ENCODE measurements around the gene ROBO1.
A peak's percentile ranks its signal among the peaks of the same experiment; 100 is the strongest.

Gene ROBO1

GRCh38 chr3:78825118-78825857 lies 942.5 kb downstream of the ROBO1 start:
- no peak for DNase-seq

- DNase-seq: no peak
Measured at GRCh38 chr3:78823859-78824258, 943.9 kb downstream of the ROBO1 start.

GRCh38 chr3:78823434-78823833 lies 944.4 kb downstream of the ROBO1 start:
- DNase-seq: no peak

- DNase-seq: no peak
Measured at GRCh38 chr3:78822726-78823125, 945.1 kb downstream of the ROBO1 start.

DNA sequence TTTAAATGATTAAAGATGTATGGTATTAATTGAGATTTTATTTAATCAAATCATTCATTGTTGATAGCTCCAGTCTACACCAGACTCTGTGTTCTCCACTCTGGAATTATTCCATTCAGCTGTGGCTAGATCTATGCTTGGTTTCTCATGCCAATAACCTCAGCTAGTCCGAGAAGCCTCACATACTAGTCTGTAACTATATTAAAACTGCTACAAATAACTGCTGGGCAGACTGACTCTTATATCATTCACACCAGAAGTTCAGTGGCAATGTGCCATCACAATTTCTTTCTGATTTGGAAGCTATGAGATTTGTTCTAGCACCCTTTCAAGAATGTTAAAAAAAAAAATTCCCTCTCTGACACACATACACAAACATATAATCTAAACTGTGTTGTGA lies 947.3 kb downstream of the ROBO1 start:
- no peak for DNase-seq

GRCh38 chr3:78818161-78818985 lies 949.4 kb downstream of the ROBO1 start:
- DNase-seq: no peak

DNA sequence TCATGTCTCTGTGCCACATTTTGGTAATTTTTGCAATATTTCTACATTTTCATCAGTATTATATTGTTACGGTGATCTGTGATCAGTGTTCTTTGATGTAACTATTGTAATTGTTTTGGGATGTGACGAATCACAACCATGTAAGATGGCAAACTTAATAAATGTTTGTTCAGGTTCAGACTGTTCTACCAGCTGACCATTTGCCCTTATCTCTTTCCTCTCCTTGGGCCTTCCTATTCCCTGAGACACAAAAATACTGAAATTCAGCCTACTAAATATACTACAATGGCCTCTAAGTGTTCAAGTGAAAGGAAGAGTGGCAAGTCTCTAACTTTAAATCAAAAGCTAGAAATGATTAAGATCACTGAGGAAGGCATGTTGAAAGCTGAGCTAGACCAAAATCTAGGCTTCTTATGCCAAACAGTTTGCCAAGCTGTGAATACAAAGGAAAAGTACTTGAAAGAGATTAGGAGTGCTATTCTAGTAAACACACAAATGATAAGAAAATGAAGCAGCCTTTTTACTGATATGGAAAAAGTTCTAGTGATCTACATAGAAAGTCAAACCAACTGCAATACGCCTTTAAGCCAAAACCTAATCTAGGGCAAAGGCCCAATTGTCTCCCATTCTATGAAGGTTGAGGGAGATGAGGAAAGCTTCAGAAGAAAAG lies 952.8 kb downstream of the ROBO1 start:
- DNase-seq: no peak

- DNase-seq: no peak
Measured at GRCh38 chr3:78812166-78812565, 955.6 kb downstream of the ROBO1 start.

DNA sequence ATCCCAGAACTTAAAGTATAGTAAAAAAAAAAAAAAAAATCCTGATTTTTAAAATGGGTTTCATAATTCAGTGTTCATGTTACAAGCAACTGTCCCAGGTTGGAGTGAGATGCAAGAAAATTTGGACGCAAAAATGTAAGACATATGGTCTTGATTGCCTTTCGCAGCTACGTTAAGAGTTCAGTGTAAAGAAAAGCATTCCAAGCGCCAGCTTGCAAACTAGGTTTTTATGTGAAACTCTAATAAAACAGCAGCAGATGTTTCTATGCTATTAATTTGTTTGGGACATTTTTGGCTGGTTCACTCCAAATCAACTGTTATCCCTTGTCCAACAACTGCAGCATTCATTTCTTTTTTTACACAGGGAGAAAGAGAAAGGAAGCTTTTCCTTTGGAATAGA lies 957.8 kb downstream of the ROBO1 start:
- DNase-seq: peak; percentile 79

DNA sequence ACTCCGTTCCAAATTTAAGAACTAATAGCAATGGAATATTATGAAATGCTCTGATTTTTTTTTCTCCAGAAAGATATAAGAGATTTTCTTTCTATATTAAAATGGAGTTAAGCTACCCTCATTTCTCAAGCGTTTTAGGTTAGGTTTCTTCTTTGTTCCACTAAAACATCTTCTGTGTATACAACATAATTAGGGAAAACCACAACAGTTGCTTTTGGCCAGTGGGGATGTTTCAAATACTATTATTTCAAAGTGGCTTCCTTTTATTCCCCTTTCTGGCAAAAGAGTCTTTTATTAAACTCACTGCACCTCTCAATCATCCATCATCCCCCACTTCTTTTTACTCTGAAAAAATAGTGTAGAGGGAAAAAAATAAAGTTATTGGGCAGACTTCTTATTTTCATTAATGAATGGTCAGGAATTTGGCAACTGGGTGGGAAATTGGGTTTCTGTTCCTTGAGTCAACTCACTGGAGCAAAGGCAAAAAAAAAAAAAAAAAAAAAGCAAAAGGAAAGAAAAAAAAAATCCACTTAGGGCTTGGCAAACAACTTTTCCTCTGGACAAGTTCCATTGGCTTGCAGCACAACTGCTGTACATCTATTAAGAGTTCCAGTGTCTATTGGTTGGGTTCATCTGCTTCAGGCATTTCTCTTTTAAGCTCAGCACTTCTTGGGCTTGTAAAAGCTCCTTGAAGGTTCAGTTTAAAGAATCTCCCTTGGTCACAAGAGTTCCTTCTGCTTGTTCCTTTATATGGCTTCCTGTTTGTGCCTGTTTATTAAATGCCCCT lies 963.4 kb downstream of the ROBO1 start:
- no peak for DNase-seq

GRCh38 chr3:78802562-78802930 lies 965.3 kb downstream of the ROBO1 start:
- no peak for DNase-seq

DNA sequence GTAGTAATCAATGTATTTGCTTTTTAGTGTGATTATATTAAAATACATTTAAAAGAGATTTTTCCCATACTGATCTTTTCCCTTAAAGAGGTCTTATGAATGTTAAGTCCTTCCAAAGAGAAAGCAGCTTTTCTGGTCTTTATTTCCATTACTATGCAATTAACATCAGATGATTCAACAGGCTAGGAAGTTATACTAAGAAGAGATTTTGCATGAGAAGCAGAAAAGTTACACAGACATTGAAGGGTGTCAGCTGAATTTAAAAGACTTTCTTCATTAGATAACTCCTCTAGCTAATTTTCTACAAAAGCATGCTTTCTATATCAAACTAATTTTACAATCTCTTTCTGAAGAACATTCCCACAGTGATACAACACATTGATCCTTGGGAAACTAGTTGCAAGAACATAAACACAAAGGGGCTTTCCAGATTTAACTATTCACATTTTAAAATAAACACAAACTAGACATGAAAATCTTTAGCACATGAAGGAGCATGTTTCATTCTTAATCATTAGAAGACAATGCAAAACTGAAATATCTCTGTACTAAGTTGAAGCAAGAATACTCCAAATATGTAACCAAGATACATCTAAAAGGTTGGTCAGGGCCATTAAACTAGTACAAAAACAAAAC lies 965.8 kb downstream of the ROBO1 start:
- no peak for DNase-seq

DNA sequence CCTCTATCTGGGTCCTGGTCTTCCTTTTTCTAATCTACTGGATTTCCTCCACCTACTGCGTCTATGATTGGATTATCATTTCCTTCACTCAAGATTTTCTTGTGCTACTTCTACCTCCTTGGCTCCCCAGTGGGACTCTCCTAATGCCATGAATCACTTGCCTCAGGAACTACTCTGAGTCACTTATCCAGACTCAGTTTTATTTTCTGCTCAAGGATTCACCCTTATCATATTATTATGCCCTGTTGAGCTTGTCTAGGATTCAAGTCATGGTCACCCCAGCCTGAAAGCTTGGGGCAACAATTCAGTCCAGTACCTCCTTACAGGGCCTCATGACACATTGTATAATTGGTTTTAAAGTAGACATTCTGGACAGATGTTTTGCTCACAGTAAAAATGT lies 968.1 kb downstream of the ROBO1 start:
- DNase-seq: no peak

- peak; percentile 38 for DNase-seq
Measured at GRCh38 chr3:78798266-78798832, 969.4 kb downstream of the ROBO1 start.

DNA sequence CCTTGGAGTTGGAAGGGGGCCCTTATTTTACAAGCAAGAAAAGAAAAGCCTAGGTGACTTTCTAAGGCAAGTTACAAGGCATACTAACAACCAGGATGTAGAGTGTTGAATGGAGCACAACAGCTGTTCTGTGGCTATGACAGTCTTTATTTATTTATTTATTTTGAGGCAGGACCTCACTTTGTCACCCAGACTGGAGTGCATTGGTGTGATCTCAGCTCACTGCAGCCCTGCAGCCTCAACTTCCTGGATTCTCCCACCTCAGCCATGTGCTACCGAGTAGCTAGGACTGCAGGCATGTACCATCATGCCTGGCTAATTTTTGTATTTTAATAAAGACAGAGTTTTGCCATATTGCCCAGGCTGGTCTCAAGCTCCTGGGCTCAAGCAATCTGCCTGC lies 973.4 kb downstream of the ROBO1 start:
- DNase-seq: no peak

DNA sequence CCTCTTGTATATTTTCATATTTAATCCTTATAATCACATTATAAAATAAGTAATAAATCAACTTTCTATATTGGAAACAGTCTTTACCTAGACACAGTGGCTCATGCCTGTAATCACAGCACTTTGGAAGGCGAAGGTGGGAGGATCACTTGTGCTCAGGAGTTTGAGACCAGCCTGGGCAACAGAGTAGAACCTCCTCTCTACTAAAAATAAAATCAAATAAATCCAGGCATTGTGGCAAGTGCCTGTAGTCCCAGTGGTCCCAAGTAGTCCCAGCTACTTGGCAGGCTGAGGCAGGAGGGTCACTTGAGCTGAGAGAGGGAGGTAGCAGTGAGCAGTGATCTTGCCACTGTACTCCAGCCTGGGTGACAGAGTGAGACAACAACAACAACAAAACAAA lies 975.1 kb downstream of the ROBO1 start:
- DNase-seq: no peak

- DNase-seq: no peak
Measured at GRCh38 chr3:78792212-78792611, 975.6 kb downstream of the ROBO1 start.

DNA sequence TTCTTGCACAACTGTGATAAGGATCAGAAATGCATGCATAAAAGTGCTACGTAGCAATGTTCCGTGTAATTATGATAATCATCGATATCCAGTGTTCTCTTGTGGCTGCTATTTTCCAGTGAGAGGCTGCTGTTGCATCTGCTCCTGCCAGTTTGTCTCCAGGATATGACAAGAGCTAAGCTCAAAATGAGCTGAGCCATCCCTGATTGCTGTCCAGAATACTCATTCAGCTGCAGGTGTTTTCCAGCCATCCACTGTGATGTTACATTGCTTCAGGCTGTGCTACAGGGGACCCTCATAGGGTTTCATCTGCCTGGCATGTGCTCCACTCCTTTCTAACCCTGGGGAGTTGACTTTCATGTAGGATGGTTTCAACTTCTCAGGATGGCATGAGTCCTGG lies 976.0 kb downstream of the ROBO1 start:
- DNase-seq: peak; percentile 31

- no peak for DNase-seq
Measured at GRCh38 chr3:78788839-78789238, 979.0 kb downstream of the ROBO1 start.

GRCh38 chr3:78785004-78785403 lies 982.8 kb downstream of the ROBO1 start:
- DNase-seq: no peak

- peak; percentile 69 for DNase-seq
Measured at GRCh38 chr3:78781351-78781750, 986.4 kb downstream of the ROBO1 start.

Data from eye (tissue), 1 donor.